Memory B cell (primary cell): ENCODE results near the gene SLC38A4.

Source experiments
- ATAC-seq: fragments of 150-1000 bp; cut with Tn5 transposase; 2 replicates; pipeline ENCODE4 v1.10.0; 2021; ENCODE audit warnings: low read depth, mild to moderate bottlenecking, moderate library complexity
- DNase-seq, 2 donors: peaks; one replicate each; pipeline ENCODE4 v3.0.0; 2022; ENCODE audit warnings: low spot score in 2 of 2
- H3K27ac Mint-ChIP-seq: one replicate; pipeline ENCODE4 v1.8.0; 2022; ENCODE audit warnings: mild to moderate bottlenecking, moderate library complexity, mixed read lengths
- H3K27me3 Mint-ChIP-seq: one replicate; pipeline ENCODE4 v1.8.0; 2022; ENCODE audit warnings: mixed read lengths
- H3K36me3 Mint-ChIP-seq: one replicate; pipeline ENCODE4 v1.8.0; 2022; ENCODE audit warnings: mild to moderate bottlenecking, mixed read lengths
- H3K4me1 Mint-ChIP-seq: one replicate; pipeline ENCODE4 v1.8.0; 2022; ENCODE audit warnings: mixed read lengths
- H3K4me3 Mint-ChIP-seq: one replicate; pipeline ENCODE4 v1.8.0; 2022; ENCODE audit warnings: mild to moderate bottlenecking, moderate library complexity, mixed read lengths
- H3K9me3 Mint-ChIP-seq: one replicate; pipeline ENCODE4 v1.8.0; 2022; ENCODE audit warnings: mixed read lengths

SLC38A4 gene

DNA sequence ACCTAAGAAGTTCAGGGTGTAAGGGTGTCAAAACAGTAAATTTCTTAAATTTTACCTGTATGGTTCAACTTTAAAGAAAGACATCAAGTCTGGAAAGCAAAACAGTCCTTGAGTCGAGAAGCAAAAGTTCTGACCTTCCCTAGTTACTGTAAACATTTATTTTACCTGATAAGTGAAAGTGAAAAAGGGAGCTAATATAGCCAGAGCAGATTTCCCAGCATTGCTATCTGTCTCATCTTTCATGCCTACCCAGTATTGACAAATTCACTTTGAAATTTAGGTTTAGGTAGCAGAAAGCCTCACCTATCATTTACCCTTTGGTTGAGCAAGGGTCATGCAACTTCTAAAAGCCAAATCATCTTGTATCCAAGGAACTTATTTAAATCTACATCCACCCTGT is 24.5 kb downstream of the SLC38A4 start:
- Mint-ChIP-seq H3K4me3 (no peak overlapping the region), H3K9me3 (peaks cover 2% of the 10 kb centered on the region), H3K27ac (no peak overlapping the region), H3K27me3 (peaks cover 1% of the 10 kb centered on the region), H3K36me3 (peaks cover 4% of the 10 kb centered on the region), H3K4me1 (no peaks in the 10 kb centered on the region)
- ATAC-seq (no peak), DNase-seq (no peak)

DNA sequence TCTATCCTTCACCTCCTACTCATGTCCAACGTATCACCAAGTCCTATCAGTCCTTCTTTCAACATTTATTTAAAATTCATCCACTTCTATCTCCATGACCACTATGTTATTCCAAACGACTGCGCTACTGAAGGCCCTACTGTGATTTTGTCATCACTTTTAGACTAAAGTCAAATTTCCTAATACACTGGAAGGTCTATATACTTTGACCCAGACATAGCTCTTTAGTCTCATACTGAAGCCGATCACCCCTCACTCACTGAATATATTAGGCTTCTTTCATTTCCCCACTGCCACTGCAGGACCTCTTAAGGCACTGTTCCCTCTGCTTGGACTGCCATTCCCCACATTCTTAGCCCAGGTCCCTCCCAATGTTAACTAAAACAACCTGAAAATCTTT is 25.6 kb downstream of the SLC38A4 start:
- H3K9me3 Mint-ChIP-seq, result peaks cover 2% of the 10 kb centered on the region
- H3K36me3 Mint-ChIP-seq, result peaks cover 4% of the 10 kb centered on the region
- ATAC-seq, result no peak

GRCh38 chr12:46798648-46799047 is 27.1 kb downstream of the SLC38A4 start:
- H3K27ac Mint-ChIP-seq, result no peak overlapping the region
- DNase-seq (no peak), ATAC-seq (no peak)
- no peak overlapping the region for H3K4me3 Mint-ChIP-seq
- peaks cover 7% of the 10 kb centered on the region for H3K9me3 Mint-ChIP-seq
- peaks cover 1% of the 10 kb centered on the region for H3K27me3 Mint-ChIP-seq
- H3K36me3 Mint-ChIP-seq, result peaks cover 6% of the 10 kb centered on the region
- H3K4me1 Mint-ChIP-seq, result no peaks in the 10 kb centered on the region

More for the DNA sequence above, 25.6 kb downstream of the SLC38A4 start:
- Mint-ChIP-seq H3K27me3 (peaks cover 1% of the 10 kb centered on the region), H3K4me3 (no peak overlapping the region), H3K4me1 (no peaks in the 10 kb centered on the region), H3K27ac (no peak overlapping the region)
- DNase-seq, result no peak

DNA sequence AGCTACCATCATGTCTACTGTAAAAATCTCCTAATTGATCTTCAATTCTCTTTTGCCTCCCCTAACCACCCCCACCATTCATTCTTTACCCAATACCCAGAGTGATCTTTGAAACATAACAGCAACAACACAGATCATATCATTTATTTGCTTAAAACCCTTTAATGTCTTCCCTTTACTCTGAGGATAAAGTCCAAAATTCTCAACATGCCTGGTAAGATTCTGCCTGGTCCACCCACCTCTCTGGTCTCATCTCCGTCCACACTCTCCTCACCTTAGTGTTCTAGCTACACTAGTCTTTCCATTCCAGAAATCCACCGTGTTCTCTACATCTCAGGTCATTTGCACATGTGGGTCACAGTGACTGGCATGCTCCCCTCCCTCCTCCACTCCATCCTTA is 27.7 kb downstream of the SLC38A4 start:
- Mint-ChIP-seq H3K4me3 (no peak overlapping the region), H3K9me3 (peaks cover 7% of the 10 kb centered on the region), H3K4me1 (no peaks in the 10 kb centered on the region), H3K27me3 (peaks cover 1% of the 10 kb centered on the region), H3K27ac (no peak overlapping the region), H3K36me3 (peaks cover 6% of the 10 kb centered on the region)
- ATAC-seq (no peak), DNase-seq (no peak)

DNA sequence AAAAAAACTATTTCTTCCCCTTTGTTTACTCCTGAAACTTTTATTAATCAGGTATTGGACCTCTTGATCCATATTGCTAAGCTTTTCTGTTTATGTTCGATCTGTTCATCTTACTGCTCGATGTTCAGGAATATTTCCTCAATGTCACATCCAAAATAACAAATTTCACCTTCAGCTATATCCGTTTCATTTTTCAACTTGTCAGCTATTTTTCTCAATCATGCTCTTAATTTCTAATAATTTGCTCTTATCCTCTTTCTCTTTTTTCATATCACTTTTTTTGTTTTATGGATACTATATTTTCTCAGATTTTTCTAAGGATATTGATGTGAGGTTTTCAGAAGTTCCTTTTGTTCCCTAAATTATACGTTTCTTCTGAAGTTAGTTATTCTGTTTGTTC is 29.8 kb downstream of the SLC38A4 start:
- peaks cover 7% of the 10 kb centered on the region for H3K9me3 Mint-ChIP-seq
- H3K27ac Mint-ChIP-seq, result no peak overlapping the region
- ATAC-seq (no peak), DNase-seq (no peak)
- H3K4me3 Mint-ChIP-seq, result no peak overlapping the region
- peaks cover 6% of the 10 kb centered on the region for H3K36me3 Mint-ChIP-seq
- H3K27me3 Mint-ChIP-seq, result peaks cover 4% of the 10 kb centered on the region
- no peaks in the 10 kb centered on the region for H3K4me1 Mint-ChIP-seq

- no peak overlapping the region for H3K27ac Mint-ChIP-seq
- no peak overlapping the region for H3K4me3 Mint-ChIP-seq
- peaks cover 4% of the 10 kb centered on the region for H3K27me3 Mint-ChIP-seq
- H3K36me3 Mint-ChIP-seq, result peaks cover 6% of the 10 kb centered on the region
- no peaks in the 10 kb centered on the region for H3K4me1 Mint-ChIP-seq
- no peak for DNase-seq
- peaks cover 7% of the 10 kb centered on the region for H3K9me3 Mint-ChIP-seq
- ATAC-seq, result no peak
Measured at GRCh38 chr12:46794593-46795190, 31.1 kb downstream of the SLC38A4 start.

GRCh38 chr12:46792925-46793324 is 32.9 kb downstream of the SLC38A4 start:
- Mint-ChIP-seq H3K4me3 (no peak overlapping the region), H3K4me1 (no peaks in the 10 kb centered on the region), H3K9me3 (peaks cover 7% of the 10 kb centered on the region)

GRCh38 chr12:46790066-46790465 is 35.7 kb downstream of the SLC38A4 start:
- no peak overlapping the region for H3K27ac Mint-ChIP-seq
- H3K9me3 Mint-ChIP-seq, result peaks cover 5% of the 10 kb centered on the region
- no peak for DNase-seq
- peaks cover 3% of the 10 kb centered on the region for H3K27me3 Mint-ChIP-seq
- H3K4me1 Mint-ChIP-seq, result no peaks in the 10 kb centered on the region
- H3K36me3 Mint-ChIP-seq, result peaks cover 2% of the 10 kb centered on the region
- ATAC-seq, result no peak
- no peak overlapping the region for H3K4me3 Mint-ChIP-seq

More at GRCh38 chr12:46792925-46793324, 32.9 kb downstream of the SLC38A4 start:
- Mint-ChIP-seq H3K27ac (no peak overlapping the region), H3K27me3 (peaks cover 3% of the 10 kb centered on the region), H3K36me3 (peaks cover 5% of the 10 kb centered on the region)
- ATAC-seq (no peak), DNase-seq (no peak)

GRCh38 chr12:46788072-46788887 is 37.5 kb downstream of the SLC38A4 start:
- Mint-ChIP-seq H3K27ac (no peak overlapping the region), H3K27me3 (peaks cover 3% of the 10 kb centered on the region), H3K36me3 (no peaks in the 10 kb centered on the region), H3K4me1 (no peaks in the 10 kb centered on the region), H3K9me3 (no peaks in the 10 kb centered on the region), H3K4me3 (no peak overlapping the region)
- ATAC-seq, result no peak
- no peak for DNase-seq

- Mint-ChIP-seq H3K9me3 (no peaks in the 10 kb centered on the region), H3K27me3 (peaks cover 4% of the 10 kb centered on the region), H3K36me3 (no peaks in the 10 kb centered on the region), H3K4me3 (no peak overlapping the region), H3K4me1 (no peaks in the 10 kb centered on the region), H3K27ac (peak overlapping the region; percentile 3)
- DNase-seq, result no peak
- ATAC-seq, result no peak
Measured at GRCh38 chr12:46787496-46788055, 38.2 kb downstream of the SLC38A4 start.

DNA sequence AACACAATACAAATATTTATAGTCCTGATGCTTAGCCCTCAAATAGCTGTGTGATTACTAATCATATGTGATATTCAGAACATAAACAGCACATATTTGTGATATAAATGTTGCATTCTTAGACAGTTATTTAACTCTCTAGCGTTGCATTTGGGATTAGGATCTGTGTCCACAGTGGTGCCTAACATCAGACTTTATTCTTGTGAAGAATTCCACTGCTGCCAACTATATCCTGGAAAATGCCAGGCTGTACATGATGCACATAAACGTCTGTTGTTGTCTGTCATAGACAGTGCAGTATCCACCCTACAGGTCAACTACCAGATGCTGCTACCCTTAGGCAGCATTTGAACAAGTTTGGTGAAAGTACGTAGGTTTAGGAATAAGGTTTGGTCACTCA is 39.0 kb downstream of the SLC38A4 start:
- ATAC-seq, result no peak
- no peak overlapping the region for H3K4me3 Mint-ChIP-seq
- DNase-seq, result no peak
- H3K27me3 Mint-ChIP-seq, result peaks cover 4% of the 10 kb centered on the region
- no peaks in the 10 kb centered on the region for H3K4me1 Mint-ChIP-seq
- H3K9me3 Mint-ChIP-seq, result no peaks in the 10 kb centered on the region
- peak overlapping the region; percentile 3 for H3K27ac Mint-ChIP-seq
- H3K36me3 Mint-ChIP-seq, result no peaks in the 10 kb centered on the region

DNA sequence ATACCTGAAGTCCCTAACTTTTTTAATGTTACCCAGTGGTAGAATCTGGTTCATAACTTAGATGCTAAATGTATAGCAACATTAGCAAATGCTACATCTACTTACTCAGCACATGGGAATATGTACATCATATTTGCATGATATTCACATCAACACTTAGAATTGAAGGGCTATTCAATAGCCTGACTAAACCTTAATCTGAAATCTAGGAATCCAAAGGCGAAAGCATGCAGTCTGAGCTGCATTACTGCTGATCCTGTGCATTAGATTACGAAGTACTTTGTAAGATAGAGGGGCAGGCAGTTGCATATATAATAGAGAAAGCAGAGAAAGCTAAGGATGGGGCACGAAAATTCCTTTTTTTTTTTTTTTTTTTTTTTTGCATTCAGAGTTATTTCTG is 40.4 kb downstream of the SLC38A4 start:
- Mint-ChIP-seq H3K27ac (no peak overlapping the region), H3K4me3 (no peak overlapping the region), H3K4me1 (no peaks in the 10 kb centered on the region), H3K9me3 (no peaks in the 10 kb centered on the region), H3K27me3 (peaks cover 1% of the 10 kb centered on the region), H3K36me3 (no peaks in the 10 kb centered on the region)
- DNase-seq (no peak), ATAC-seq (no peak)

DNA sequence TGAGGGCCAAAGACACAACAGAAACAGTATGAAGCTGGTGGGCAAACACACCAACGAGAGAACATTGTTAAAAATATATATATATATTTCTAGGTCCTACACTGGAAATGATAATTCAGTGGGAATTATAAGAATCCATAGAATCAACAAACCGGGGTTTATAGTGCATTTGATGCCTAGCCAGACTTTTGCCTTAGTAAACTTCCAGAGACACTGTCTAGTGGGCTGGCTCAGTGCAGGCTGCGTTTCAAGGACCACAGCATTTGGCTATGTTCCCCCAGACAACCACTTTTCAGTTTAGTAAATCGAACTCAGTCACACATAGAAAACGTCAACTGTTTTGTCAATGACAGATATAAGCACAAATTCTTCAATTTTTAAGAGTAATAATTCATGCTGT is 41.9 kb downstream of the SLC38A4 start:
- Mint-ChIP-seq H3K27ac (no peak overlapping the region), H3K9me3 (no peaks in the 10 kb centered on the region)
- DNase-seq, result no peak

DNA sequence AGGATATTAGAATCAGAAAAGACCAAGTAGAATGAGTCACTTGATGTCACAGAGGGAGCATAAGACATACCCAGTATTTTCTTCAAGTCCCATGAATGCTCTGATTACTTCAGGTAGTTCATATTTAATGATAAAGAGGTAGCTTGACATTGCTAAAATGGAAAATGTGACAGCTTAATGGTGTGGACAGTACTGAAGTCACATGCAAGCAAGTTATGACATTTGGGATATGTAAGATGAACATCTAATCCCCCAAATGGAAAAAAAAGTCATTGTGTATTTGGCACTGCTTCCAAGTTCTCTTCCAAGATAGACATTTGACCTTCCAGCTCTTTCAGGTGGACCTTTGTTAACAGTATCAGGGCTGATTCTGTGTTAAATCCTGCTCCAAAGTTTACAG is 45.9 kb downstream of the SLC38A4 start:
- peaks cover 1% of the 10 kb centered on the region for H3K27me3 Mint-ChIP-seq
- no peaks in the 10 kb centered on the region for H3K4me1 Mint-ChIP-seq
- ATAC-seq (no peak), DNase-seq (no peak)
- no peak overlapping the region for H3K27ac Mint-ChIP-seq
- no peak overlapping the region for H3K4me3 Mint-ChIP-seq
- H3K36me3 Mint-ChIP-seq, result no peaks in the 10 kb centered on the region
- no peaks in the 10 kb centered on the region for H3K9me3 Mint-ChIP-seq

More for the DNA sequence above, 41.9 kb downstream of the SLC38A4 start:
- no peaks in the 10 kb centered on the region for H3K36me3 Mint-ChIP-seq
- peaks cover 1% of the 10 kb centered on the region for H3K27me3 Mint-ChIP-seq
- no peak for ATAC-seq
- no peak overlapping the region for H3K4me3 Mint-ChIP-seq
- H3K4me1 Mint-ChIP-seq, result no peaks in the 10 kb centered on the region
